Adrenal gland (tissue), 5 donors: ENCODE data around the gene MAP3K6.
A peak's percentile ranks its signal among the peaks of the same experiment; 100 is the strongest.

Experiments
- CTCF ChIP-seq, 6 experiments: fragments of 450-650 bp in 4 of 6; fragments of 200-600 bp in 2 of 6; sonication (generic) in 1 of 6; IDR thresholded peaks; 1 replicate in 5 of 6; 2 replicates in 1 of 6; pipeline versions ENCODE4 v1.5.1 to v1.8.0; 2016 to 2021; ENCODE audit warnings: antibody characterized with exemption in 6 of 6, mild to moderate bottlenecking in 2 of 6, moderate library complexity in 1 of 6
- POLR2A ChIP-seq, 2 donors: fragments of 450-650 bp; IDR thresholded peaks; one replicate each; pipeline ENCODE4 v1.6.1; 2017; ENCODE audit warnings: antibody characterized with exemption in 2 of 2, mild to moderate bottlenecking in 2 of 2, moderate library complexity in 1 of 2
- donor health status: DM: no; HTN: no; CAD: no.

- peak in 1 of 6 experiments; percentile 17 for TF ChIP-seq CTCF (IDR thresholded peaks at IDR 0.05)
- TF ChIP-seq POLR2A (IDR thresholded peaks at IDR 0.05): no peak
These were observed 36.4 kb upstream of the MAP3K6 start for GRCh38 chr1:27403065-27403726.
